GM18868 (cell line): Measurements from ENCODE around the gene COL23A1.
"Not testable (repeated sequence)": the region's sequence is repeated elsewhere in the genome, so short reads cannot be mapped to it uniquely, and the experiment has no call there.

Experiments
- ATAC-seq: cut with Tn5 transposase; IDR thresholded peaks from one replicate; pipeline ENCODE4 v1.9.1; 2021; ENCODE audit warnings: mild to moderate bottlenecking, moderate library complexity; ENCODE audit not compliant: unreplicated experiment

Gene COL23A1

GRCh38 chr5:178383919-178384815 lies 206.0 kb downstream of the COL23A1 start:
- ATAC-seq: no peak

DNA sequence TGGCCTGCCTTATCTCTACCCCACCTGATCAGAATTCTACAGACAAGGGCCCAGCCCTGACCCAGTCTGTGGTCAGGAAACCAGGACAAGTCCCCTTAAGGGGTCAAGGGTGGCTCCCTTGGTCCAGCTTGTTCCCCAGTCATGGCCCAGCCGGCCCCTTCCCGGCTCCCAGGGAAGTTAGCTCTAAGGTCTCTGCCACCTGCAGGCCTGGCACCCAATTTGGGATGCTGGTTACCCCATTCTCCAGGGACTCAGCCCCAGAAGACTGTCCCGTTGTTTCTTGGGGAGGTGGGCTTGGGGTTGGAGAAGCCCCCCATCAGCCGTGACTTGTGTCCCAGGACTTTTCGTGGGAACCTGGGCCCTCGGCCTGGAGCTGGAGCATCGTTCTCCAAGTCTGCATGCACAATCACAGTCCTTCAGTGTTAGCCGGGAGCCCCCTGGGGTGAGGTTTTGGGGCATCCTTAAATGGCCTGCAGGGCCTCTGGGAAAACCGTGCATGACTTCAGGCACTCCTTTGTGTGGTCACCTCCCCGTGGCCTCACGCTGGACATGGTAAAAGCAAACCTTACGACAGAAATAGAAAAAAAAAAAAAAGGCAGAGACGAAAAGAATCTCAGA lies 206.8 kb downstream of the COL23A1 start:
- ATAC-seq: no peak

DNA sequence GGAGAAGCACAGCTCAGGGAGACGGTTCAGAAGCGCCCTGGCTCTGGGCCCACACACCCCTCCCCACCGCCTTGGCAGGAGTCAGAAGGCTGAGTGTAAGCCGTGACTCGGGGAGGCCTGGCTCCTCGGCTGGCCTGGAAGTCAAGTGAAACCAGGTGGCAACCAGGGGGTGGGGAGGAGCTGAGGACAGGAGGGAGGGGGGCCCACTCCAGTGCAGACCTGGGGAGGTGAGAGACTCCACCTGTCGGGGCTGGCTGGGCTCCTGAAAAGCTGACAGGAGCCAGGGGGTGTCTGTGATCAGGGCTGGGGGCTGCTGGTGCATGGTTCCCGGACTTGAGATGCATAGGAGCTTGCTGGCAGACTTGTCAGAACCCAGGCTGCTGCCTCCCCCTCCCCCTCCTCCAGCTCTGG lies 207.4 kb downstream of the COL23A1 start:
- ATAC-seq: no peak

GRCh38 chr5:178381921-178382695 lies 208.1 kb downstream of the COL23A1 start:
- no peak for ATAC-seq

DNA sequence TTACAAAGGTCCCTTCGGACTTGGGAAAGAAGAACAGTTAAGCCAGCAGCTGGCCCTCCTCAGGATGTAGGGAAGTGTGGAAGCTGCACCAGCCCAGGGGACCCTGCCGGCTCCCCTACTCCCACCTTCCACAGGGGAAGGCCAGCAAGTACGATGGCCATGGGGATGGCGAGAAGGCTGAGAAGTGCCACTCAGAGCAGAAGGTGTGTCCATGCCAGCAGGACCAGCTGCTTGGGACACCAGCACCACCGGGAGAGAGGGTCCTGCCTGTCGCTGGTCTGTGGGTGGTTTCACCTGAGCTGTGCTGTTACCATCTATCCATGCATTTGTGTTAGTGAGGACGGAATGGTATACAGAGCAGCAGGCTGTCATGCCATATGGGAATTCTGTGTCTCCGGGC lies 209.0 kb downstream of the COL23A1 start:
- ATAC-seq: no peak

DNA sequence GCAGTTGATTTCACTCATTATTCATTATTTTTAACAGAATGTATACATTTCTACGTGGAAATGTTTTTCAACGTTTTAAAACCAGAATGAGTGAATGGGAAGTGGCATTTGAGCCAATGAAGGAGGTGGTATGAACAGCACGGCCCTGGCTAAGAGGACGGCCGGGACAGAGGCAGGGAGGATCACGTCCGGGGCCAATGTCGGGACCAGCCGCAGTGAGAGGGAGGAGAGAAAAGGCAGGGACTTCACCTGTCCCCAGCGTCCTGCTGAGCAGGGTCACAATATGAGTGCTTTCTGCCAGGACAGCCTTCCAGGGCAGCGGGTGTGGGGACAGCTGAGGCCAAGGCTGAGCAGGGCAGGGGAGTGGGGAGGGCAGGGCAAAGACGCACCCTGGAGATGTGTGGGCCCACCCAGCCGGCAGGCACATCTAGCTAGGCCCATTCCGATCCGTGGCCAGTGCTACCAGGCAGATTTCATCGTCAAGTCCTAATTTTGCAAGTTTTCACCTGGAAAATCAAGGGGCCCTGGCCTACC lies 209.6 kb downstream of the COL23A1 start:
- no peak for ATAC-seq

DNA sequence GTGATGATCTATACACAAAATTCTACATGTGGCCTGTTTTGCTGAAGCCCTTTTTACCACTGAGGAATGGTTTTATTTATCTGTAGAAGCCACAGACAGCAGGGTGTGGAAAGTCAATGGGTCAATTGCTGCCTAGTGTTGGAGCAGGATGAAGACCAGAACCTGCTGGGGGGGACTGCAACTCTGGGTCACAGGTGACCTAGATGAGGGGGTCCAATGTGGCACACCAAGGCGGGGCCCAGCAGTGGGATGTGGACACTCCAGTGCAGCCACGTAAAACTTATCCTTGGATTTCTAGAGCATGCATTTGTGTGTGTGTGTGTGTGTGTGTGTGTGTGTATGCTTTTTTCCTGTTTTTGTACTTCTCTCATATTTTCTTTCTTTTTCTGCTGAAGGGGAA lies 210.1 kb downstream of the COL23A1 start:
- no peak for ATAC-seq

DNA sequence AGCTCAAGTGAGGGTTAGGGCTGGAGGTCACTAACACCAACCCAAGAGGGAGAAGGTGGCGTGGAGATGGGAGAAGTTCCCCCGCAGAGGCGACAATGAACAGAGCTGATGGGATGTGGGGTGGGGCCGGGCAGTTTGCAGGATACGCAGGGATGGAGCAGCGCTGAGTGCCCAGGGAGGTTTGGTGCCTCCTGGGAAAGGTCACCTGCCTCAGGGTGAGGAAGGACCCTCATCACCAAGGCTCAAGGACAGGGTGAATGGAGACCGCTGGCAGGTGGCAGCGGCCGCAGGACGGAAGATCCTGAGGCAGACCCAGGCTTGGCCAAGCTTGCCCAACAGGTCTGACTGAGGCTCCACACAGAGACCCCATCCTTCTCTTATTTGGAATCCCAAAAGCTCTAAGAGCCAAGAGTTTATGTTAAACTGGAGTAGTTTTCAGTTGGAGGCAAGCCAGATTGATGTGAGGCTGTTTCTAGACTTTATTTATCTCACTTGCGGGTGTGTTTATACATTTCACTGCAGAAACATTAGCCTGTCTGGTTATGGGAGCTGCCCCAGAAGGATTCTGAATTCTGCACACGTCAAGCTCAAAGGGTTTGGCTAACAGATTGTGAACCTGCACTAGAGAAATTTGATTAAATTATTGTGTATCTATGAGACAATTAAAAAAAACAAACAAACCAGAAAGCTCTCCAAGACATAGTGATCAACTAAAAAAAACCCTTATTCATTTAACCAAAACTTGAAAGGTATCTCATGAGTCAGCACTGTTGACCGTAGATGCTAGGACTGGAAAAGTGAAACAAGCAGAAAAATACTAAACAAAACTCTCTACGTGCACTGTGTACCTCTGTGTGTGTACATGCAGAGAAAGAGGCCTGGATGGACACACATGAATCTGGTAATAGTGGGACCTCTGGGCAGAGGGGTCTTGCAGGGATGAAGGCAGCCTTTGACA lies 211.4 kb downstream of the COL23A1 start:
- no peak for ATAC-seq

DNA sequence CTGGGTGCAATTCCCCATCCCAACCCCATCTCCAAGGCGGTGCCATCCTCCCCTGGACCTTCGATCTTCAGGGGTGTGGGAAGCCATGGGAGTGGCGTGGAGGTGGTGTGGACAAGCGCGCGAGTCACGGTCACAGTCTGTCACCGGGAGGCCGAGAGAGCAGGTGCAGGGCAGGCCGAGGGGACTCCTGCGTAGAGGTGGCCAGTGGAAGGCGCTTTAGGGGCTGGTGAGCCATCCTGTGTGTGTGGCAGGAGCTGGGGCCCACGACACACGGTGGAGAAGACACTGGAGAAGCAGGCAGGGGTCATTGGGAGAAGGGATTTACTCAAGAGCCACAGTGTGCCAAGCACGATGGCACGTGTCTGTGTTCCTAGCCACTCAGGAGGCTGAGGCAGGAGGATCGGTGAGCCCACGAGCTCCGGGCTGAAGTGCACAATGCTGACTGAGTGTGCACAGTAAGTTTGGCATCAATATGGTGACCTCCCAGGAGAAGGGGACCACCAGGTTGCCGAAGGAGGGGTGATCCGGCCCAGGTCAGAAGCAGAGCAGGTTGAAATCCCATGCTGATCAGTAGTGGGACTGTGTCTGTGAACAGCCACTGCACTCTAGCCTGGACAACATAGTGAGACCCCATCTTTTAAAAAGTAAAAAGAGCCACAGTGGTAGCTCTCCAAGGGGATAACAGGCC lies 212.5 kb downstream of the COL23A1 start:
- ATAC-seq: no peak

DNA sequence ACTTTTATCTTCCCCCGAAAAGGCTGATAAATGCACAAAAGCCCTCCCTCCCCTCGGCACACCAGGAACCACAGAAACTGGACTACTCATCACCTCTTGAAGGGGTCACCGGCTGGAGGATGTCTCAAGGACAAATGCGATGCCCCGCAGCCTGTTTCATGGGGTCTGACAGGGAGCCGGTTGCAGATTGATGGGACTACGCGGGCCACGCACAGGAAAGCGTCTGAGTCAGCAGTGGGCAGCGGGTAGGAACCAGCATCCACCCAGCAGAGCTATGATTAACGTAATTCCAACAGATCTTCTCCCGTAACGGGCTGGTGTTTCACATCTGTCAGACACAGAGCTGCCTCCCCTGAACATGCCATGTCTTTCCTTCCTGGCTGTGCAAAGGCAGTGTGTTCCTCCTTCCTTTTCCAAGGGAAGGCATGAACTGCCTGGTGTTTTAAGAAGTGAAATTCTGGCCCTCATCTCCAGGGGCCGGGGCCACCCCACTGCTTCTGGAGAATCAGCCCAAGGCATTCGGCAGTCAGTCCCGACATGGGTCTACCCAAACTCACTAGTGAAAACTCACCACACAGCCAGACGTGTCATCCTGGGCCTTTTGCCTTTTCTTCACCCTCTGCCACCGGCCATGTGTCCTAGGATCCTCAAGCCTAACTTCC lies 213.1 kb downstream of the COL23A1 start:
- no peak for ATAC-seq

DNA sequence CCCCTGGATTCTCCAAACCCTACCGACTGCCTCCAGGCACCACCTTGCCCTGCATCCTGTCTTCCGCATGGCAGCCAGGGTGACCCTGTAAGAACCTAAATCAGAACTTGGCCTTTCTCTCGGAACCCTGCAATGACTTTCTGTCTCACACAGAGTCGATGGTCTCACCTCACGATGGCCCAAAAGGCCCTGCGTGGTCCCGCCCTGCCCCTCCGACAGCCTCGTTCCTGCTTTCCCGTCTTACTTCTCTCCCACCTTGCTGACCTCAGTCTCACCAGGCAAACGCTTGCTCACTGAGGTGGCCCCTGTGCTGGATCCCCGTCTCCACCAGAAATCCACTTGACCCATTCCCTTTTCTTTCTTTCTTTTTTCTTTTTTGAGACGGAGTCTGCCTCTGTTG lies 214.8 kb downstream of the COL23A1 start:
- ATAC-seq: no peak

DNA sequence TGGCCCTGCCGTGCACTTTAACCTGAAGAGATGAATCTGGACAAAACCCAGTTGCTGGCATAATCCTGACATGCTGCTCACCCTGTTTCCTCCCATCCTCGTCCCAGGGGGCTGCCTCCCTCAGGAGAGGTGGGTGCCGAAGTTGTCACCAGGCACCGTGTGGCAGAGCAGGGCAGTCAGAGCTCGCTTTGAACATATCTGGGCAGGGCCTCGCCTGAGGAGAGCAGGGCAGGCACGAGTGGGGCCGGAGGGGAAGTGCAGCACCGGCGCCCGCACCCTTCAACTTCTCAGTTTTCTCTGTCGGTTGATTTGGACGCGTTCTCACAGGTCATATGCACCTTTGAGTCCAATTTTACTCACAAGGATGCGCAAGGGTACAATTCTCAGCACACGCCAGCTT lies 216.5 kb downstream of the COL23A1 start:
- ATAC-seq: no peak

DNA sequence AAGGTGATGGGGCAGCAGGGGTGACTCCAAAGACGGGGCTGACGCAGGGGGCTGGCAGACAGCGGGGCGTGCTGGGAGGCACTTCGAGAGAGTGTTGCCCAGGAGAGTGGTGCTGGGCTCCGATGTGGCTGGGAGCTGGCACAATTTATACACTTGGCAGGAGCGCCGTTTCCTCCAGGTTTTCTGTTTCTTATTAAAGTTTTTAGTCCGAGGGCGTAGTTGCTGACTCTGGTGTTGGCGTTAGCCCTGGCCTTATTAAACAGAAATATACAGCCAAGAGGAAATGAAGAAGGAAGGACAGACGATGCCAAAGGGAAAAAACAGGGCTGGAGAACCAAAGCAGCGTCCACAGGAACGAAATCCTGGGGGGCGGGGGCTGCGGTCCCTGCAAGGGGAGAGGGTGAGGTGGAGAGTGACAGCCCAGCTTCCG lies 218.0 kb downstream of the COL23A1 start:
- no peak for ATAC-seq

DNA sequence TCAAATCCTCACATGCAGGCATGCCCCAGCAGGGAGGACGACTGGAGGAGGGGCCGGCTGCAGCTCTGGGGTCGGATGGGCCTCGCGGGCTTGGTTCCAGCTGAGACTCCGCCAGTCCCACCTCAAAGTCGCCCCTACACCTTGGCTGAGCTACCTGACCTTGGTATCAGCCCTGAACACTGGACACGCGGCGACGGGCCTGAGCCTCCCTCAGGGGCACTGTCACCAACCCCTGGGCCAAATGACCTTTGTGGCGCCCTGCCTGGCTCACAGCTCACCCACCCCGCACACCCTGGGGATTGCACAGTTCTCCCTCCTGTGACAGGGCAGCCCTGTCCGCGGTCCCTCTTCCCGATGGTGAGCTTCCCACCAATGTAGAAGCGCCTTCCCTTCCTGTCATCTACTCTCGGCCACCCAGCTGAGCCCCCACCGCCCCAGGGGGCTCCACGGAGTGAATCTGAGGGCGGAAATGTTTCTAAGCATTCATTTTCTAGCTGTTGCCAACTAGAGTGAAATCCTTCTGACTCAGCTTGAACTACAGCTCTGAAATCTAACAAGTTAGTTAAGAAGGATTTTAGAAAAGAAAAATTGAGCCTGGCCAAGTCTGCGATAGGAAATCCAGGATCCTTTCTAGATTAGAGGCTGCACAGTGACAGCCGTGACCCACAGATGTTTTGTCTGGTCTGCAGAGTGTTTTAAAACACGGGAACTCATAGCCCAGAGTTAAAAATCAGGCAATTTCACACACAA lies 218.7 kb downstream of the COL23A1 start:
- no peak for ATAC-seq

DNA sequence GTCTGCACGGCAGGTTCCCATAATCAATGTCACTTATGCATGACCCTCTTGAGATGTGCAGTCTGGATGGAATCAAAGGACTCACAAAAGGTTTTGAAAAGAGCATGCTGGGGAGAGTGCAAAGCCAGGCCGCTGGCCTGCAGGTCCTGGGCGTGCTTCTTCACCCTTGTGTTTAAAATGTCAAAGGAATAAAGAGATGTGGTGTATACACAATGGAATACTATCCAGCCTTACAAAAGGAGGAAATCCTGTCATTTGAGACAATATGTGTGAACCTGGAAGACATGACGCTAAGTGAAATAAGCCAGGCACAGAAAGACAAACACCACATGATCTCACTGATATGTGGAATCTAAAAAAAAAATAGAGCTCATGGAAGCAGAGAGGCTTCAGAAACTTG lies 220.1 kb downstream of the COL23A1 start:
- ATAC-seq: no peak

GRCh38 chr5:178369469-178369868 lies 220.7 kb downstream of the COL23A1 start:
- not testable (repeated sequence) for ATAC-seq

GRCh38 chr5:178368716-178369300 lies 221.4 kb downstream of the COL23A1 start:
- no peak for ATAC-seq

GRCh38 chr5:178368274-178368673 lies 221.9 kb downstream of the COL23A1 start:
- no peak for ATAC-seq
